ENCODE data around the gene HSPA12B.

HSPA12B gene

DNA sequence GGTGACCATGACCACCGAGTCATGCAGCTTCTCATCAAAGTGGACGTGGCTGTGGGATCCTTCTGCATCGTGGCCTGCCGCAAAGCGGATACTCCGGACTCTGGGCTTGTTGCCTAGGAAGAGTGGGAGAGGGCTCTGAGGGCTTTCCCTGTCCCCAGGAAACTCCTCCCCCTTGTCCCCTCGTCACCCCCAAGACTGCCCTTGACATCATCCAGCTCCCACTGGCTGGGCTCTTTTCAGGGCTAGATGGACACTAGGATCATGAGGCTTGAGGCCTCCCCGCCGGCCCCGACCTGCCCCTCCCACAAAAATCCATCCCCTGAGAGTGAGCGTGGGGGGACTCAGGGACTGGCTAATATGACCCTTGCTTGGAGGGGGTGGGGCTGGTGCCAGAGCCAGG, 26.1 kb downstream of the HSPA12B start:
- Histone ChIP-seq H3K9me3 (ENCODE audit: control insufficient read depth in 2 of 2, low read length in 2 of 2) (no peaks in the 10 kb centered on the region), H3K27ac (ENCODE audit: low read length) (peak overlapping the region; percentile 89), H3K4me1 (ENCODE audit: control insufficient read depth, insufficient read depth, low read length) (peaks cover 44% of the 10 kb centered on the region)

DNA sequence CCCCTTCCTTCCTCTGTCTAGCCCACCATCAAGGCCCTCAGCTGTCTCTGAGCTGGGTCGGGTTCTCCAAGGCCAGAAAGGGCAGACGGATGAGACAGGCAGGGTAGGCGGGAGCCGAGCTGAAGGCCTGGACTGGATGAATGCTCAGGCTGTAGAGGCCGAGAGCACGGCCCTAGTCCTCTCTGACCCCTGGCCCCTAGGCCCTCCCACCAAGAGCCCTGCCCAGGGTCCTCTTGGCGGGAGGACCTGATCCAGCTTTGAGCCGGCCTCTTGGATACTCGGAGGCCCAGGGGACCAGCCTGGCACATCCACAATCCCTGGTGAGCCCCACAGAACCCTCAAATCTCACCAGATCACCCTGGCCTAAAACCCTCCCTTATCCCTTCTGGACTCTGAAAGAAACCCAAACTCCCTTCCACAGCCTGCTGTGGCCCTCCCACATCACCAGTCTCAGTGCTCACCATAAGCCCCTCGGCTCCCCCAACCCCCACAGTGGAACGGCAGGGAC, 26.9 kb downstream of the HSPA12B start:
- Histone ChIP-seq H3K9me3 (ENCODE audit: control insufficient read depth in 2 of 2, low read length in 2 of 2) (no peaks in the 10 kb centered on the region), H3K27ac (ENCODE audit: low read length) (peak overlapping the region; percentile 89), H3K4me3 (ENCODE audit: low read length in 2 of 2) (peak overlapping the region in 1 of 2 donors; percentile 15), H3K27me3 (ENCODE audit: control insufficient read depth in 1 of 2, insufficient read depth in 2 of 2, low read length in 2 of 2) (no peaks in the 10 kb centered on the region), H3K36me3 (ENCODE audit: control insufficient read depth in 2 of 2, insufficient read depth in 2 of 2, low read length in 2 of 2) (peaks cover 30 to 31% of the 10 kb centered on the region in 2 donors), H3K9ac (ENCODE audit: low read length in 2 of 2) (peak overlapping the region in 1 of 2 donors; percentile 51), H3K4me1 (ENCODE audit: control insufficient read depth, insufficient read depth, low read length) (peaks cover 49% of the 10 kb centered on the region)

More for the DNA sequence above, 26.1 kb downstream of the HSPA12B start:
- Histone ChIP-seq H3K9ac (ENCODE audit: low read length in 2 of 2) (peak overlapping the region in 1 of 2 donors; percentile 51), H3K36me3 (ENCODE audit: control insufficient read depth in 2 of 2, insufficient read depth in 2 of 2, low read length in 2 of 2) (peaks cover 31 to 32% of the 10 kb centered on the region in 2 donors), H3K4me3 (ENCODE audit: low read length in 2 of 2) (no peak overlapping the region), H3K27me3 (ENCODE audit: control insufficient read depth in 1 of 2, insufficient read depth in 2 of 2, low read length in 2 of 2) (no peaks in the 10 kb centered on the region)

DNA sequence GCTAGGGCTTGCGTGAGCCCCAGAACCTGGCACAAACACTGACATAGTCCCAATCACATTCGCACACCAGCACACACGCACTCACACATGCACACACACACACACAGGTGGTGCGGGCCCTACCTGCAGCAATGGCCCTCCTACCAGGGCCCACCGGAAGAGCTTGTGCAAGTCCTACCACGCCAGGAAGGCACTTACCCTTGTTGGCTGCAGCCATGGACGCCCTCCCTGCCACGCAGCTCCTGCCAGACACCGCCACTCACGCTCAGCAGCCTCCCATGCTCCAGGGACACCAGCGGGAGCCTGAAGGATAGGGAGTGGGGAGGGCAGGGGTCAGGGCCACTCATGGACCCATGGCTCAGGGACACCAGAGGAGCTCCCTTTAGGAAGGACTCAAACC, 27.4 kb downstream of the HSPA12B start:
- H3K4me3 ChIP-seq (ENCODE audit: low read length in 2 of 2) = peak overlapping the region in 1 of 2 donors; percentile 15
- peak overlapping the region; percentile 89 for H3K27ac ChIP-seq (ENCODE audit: low read length)
- H3K9ac ChIP-seq (ENCODE audit: low read length in 2 of 2) = peak overlapping the region in 1 of 2 donors; percentile 13
- no peaks in the 10 kb centered on the region for H3K9me3 ChIP-seq (ENCODE audit: control insufficient read depth in 2 of 2, low read length in 2 of 2)
- H3K4me1 ChIP-seq (ENCODE audit: control insufficient read depth, insufficient read depth, low read length) = peaks cover 54% of the 10 kb centered on the region
- H3K36me3 ChIP-seq (ENCODE audit: control insufficient read depth in 2 of 2, insufficient read depth in 2 of 2, low read length in 2 of 2) = peaks cover 28 to 29% of the 10 kb centered on the region in 2 donors
- H3K27me3 ChIP-seq (ENCODE audit: control insufficient read depth in 1 of 2, insufficient read depth in 2 of 2, low read length in 2 of 2) = no peaks in the 10 kb centered on the region

DNA sequence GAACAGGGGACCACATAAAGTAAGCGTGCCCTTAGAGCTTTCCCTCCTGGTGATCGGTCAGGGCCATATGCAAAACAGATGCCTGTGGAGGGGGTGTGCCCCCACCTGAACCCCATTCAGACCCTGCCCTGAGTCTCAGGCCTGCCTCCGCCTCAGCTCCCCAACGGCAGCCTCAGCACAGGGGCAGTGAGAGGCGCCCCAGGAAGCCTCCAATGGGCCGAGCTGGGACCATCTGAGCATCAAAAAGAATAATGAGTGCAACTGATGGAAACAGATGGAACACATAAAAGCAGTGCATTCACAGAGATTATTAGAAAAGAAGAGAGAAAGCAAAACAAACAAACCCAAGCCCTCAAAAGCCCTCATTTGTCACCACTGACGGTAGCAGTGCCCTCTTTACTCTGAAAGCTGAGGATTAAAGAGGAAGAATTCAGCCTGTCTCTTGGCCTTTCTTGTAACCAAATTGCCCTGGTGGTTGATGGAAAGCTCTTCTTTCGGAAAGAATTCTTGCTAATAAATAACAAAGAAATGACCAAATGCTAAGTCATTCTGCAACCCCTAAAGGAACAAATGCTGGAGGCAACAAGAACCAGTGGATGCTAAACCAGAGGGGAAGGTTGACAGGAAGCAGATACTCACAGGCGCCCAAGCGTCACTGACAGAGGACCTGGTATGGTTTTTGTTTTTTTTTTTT, 28.3 kb downstream of the HSPA12B start:
- Histone ChIP-seq H3K27ac (ENCODE audit: low read length) (peak overlapping the region; percentile 89), H3K9ac (ENCODE audit: low read length in 2 of 2) (peak overlapping the region in 1 of 2 donors; percentile 36), H3K27me3 (ENCODE audit: control insufficient read depth in 1 of 2, insufficient read depth in 2 of 2, low read length in 2 of 2) (no peaks in the 10 kb centered on the region), H3K36me3 (ENCODE audit: control insufficient read depth in 2 of 2, insufficient read depth in 2 of 2, low read length in 2 of 2) (peaks cover 21 to 23% of the 10 kb centered on the region in 2 donors), H3K4me1 (ENCODE audit: control insufficient read depth, insufficient read depth, low read length) (peaks cover 64% of the 10 kb centered on the region), H3K4me3 (ENCODE audit: low read length in 2 of 2) (peak overlapping the region in 1 of 2 donors; percentile 1), H3K9me3 (ENCODE audit: control insufficient read depth in 2 of 2, low read length in 2 of 2) (no peaks in the 10 kb centered on the region)

DNA sequence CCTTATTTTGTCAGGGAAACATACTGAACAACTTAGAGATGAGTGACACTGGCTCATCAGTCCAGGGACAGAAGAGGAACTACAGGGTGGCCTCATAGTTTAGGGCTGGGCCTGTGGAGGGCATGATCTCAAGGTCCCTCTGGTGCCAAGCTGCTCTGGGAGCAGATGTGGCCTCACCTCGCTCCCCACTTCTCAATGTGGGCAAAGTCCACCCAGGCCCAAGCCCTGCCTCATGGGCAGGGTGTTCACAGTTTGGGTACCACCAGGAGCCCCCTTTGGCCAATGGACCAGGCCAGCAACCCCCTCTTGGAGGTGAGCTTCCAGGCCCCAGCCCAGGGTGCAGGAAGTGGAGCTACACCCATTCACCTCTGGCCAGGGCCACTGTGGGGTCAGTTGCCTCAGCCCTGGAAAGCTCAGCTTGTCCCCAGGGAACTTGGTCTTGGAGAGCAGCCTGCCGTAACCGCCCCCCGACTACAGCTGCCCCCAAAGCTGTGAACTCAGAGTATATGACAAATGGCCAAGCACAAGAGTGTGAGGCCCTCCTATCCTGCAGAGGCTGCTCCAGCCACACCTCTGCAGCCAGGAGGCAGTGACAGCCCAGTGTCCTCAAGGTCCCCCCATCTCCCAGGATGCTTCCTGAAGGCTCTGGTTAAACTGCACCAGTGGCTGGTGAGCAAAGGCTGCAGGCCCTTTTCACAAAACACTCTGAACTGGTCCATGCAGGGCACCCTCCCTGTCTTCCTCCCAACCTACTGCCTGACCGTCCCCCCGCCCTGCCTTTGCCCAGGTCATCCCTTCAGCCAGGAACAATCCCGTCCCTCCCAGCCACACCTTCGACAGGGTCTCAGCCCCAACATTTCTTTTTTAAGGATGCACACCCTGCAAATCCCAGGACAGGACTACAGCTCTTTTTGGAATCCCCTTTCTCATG, 31.5 kb downstream of the HSPA12B start:
- peaks cover 87% of the 10 kb centered on the region for H3K4me1 ChIP-seq (ENCODE audit: control insufficient read depth, insufficient read depth, low read length)
- peak overlapping the region; percentile 28 to 37 for H3K9ac ChIP-seq (ENCODE audit: low read length in 2 of 2)
- no peaks in the 10 kb centered on the region for H3K9me3 ChIP-seq (ENCODE audit: control insufficient read depth in 2 of 2, low read length in 2 of 2)
- no peaks in the 10 kb centered on the region for H3K27me3 ChIP-seq (ENCODE audit: control insufficient read depth in 1 of 2, insufficient read depth in 2 of 2, low read length in 2 of 2)
- H3K27ac ChIP-seq (ENCODE audit: low read length) = peak overlapping the region; percentile 97
- peak overlapping the region; percentile 89 to 91 for H3K4me3 ChIP-seq (ENCODE audit: low read length in 2 of 2)
- H3K36me3 ChIP-seq (ENCODE audit: control insufficient read depth in 2 of 2, insufficient read depth in 2 of 2, low read length in 2 of 2) = peaks cover 2 to 5% of the 10 kb centered on the region in 2 donors

DNA sequence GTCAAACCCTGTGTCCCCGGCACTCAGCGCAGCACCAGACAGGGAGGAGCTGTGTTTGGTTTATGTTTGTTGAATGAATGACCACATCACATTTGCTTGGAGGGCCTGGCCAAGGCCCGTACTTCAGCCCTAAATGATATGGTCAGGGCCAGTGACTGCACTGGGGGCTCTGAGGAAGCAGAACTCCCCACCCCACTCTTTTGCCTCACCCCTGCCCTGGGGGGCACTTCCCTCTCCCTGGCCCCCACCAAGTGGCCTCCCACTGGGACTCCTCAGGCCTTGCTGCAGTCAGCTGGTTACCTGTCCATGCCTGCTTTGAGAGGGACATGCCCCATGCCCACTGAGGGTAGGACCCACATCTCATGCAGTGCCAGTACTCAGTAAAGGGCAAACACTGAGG, 32.2 kb downstream of the HSPA12B start:
- Histone ChIP-seq H3K4me1 (ENCODE audit: control insufficient read depth, insufficient read depth, low read length) (peaks cover 82% of the 10 kb centered on the region), H3K36me3 (ENCODE audit: control insufficient read depth in 2 of 2, insufficient read depth in 2 of 2, low read length in 2 of 2) (peaks cover 0 to 4% of the 10 kb centered on the region in 2 donors), H3K27me3 (ENCODE audit: control insufficient read depth in 1 of 2, insufficient read depth in 2 of 2, low read length in 2 of 2) (no peaks in the 10 kb centered on the region), H3K27ac (ENCODE audit: low read length) (peak overlapping the region; percentile 97), H3K4me3 (ENCODE audit: low read length in 2 of 2) (peak overlapping the region; percentile 89 to 91), H3K9ac (ENCODE audit: low read length in 2 of 2) (peak overlapping the region; percentile 28 to 62), H3K9me3 (ENCODE audit: control insufficient read depth in 2 of 2, low read length in 2 of 2) (no peaks in the 10 kb centered on the region)

DNA sequence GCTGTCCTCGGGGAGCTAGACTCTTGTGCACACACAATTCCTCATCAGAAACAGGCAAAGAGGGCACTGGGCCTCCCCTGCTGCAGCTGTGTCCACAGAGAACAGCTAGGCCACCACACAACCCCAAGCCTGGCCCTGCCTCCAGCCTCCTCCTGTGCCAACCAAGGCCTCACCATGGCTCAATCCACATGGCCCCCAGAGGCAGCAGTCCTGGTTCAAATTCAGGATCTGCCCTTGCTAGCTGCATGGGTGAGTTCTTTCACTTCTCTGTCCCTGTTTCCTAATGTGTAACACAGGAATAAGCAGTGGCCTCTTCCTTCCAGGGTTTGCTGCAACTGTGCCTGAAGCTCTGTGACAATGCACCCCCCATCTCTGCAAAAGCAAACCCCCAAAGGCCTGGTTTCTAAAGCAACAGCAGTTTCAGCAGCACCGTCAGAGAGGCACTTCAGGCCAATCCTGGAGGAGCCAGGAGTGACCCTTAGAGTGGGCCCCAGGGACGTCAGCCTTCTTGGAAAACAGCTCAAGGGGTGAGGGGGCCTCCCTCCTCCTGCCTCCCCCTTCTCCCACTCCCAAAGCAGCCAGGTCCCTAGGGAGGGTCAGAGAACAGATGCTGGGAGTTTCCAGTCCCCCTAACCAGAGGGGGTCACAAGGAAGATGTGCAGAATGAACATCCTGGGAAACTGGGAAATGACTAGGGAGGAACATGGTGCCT, 32.8 kb downstream of the HSPA12B start:
- Histone ChIP-seq H3K4me1 (ENCODE audit: control insufficient read depth, insufficient read depth, low read length) (peaks cover 76% of the 10 kb centered on the region), H3K4me3 (ENCODE audit: low read length in 2 of 2) (peak overlapping the region; percentile 89 to 91), H3K9ac (ENCODE audit: low read length in 2 of 2) (peak overlapping the region in 1 of 2 donors; percentile 71), H3K27me3 (ENCODE audit: control insufficient read depth in 1 of 2, insufficient read depth in 2 of 2, low read length in 2 of 2) (no peaks in the 10 kb centered on the region), H3K27ac (ENCODE audit: low read length) (peak overlapping the region; percentile 97), H3K36me3 (ENCODE audit: control insufficient read depth in 2 of 2, insufficient read depth in 2 of 2, low read length in 2 of 2) (no peaks in the 10 kb centered on the region), H3K9me3 (ENCODE audit: control insufficient read depth in 2 of 2, low read length in 2 of 2) (no peaks in the 10 kb centered on the region)

DNA sequence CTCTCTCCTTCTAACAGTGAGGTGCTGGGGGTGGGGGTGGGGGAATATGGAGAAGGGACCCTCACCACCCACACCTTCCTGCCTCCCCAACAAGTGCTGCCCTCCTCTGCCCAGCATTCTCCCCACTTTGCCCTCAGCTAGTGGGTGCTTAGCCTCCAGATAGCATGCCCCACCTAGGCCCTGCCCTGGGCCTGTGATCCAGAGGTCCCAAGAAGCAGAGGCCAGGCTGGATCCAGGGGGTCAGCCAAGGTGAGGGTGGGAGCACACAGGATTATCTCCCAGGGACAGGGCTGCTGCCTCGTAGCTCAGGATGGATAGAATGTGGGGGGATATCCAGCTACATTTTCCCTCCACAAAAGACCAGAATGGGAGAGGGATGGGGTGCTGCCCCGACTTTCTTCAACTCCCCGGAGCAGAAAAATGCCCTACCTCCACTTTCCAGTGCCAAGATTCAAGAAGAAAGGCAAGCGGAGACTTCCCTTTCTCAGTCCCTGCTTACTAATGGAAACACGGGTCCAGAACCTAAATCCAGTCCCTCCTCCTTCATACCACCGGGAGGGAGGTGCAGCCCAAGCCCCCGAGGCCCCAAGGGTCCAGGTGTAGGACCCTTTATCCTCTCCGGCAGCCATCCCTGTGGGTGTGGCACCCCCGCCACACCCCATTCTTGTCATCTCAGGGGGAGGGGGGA, 34.1 kb downstream of the HSPA12B start:
- peak overlapping the region; percentile 71 to 76 for H3K9ac ChIP-seq (ENCODE audit: low read length in 2 of 2)
- H3K9me3 ChIP-seq (ENCODE audit: control insufficient read depth in 2 of 2, low read length in 2 of 2) = no peaks in the 10 kb centered on the region
- peaks cover 64% of the 10 kb centered on the region for H3K4me1 ChIP-seq (ENCODE audit: control insufficient read depth, insufficient read depth, low read length)
- H3K36me3 ChIP-seq (ENCODE audit: control insufficient read depth in 2 of 2, insufficient read depth in 2 of 2, low read length in 2 of 2) = no peaks in the 10 kb centered on the region
- peak overlapping the region; percentile 97 for H3K27ac ChIP-seq (ENCODE audit: low read length)
- no peaks in the 10 kb centered on the region for H3K27me3 ChIP-seq (ENCODE audit: control insufficient read depth in 1 of 2, insufficient read depth in 2 of 2, low read length in 2 of 2)
- H3K4me3 ChIP-seq (ENCODE audit: low read length in 2 of 2) = peak overlapping the region; percentile 89 to 91

DNA sequence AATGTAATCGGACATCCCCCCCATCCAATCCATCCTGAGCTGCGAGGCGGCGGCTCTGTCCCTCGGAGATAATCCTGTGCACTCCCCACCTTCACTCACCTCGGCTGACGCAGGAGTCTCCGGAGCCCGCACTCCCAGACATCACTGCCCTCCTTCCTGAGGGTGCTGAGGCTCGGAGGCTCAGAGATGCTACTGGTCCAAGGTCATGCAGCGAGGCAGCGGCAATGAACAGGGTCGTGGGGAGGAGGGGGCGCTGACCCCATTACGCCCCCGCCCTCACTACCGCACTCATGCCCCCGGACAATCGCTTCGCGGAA, 34.6 kb downstream of the HSPA12B start:
- H3K36me3 ChIP-seq (ENCODE audit: control insufficient read depth in 2 of 2, insufficient read depth in 2 of 2, low read length in 2 of 2) = no peaks in the 10 kb centered on the region
- no peaks in the 10 kb centered on the region for H3K27me3 ChIP-seq (ENCODE audit: control insufficient read depth in 1 of 2, insufficient read depth in 2 of 2, low read length in 2 of 2)
- H3K4me1 ChIP-seq (ENCODE audit: control insufficient read depth, insufficient read depth, low read length) = peaks cover 59% of the 10 kb centered on the region
- no peaks in the 10 kb centered on the region for H3K9me3 ChIP-seq (ENCODE audit: control insufficient read depth in 2 of 2, low read length in 2 of 2)
- peak overlapping the region; percentile 97 for H3K27ac ChIP-seq (ENCODE audit: low read length)
- peak overlapping the region; percentile 89 to 91 for H3K4me3 ChIP-seq (ENCODE audit: low read length in 2 of 2)
- peak overlapping the region; percentile 71 to 76 for H3K9ac ChIP-seq (ENCODE audit: low read length in 2 of 2)

Data from stomach smooth muscle (tissue), 2 donors.